ENCODE results near the gene TMEM132E.

GRCh38 chr17:34619687-34620217 is 40.4 kb downstream of the TMEM132E start:
- TF ChIP-seq CTCF (IDR thresholded peaks at IDR 0.05) (no peak), EP300 (IDR thresholded peaks at IDR 0.05) (no peak), POLR2A (IDR thresholded peaks at IDR 0.05) (no peak), POLR2AphosphoS5 (IDR thresholded peaks at IDR 0.05) (no peak)

Data from suprapubic skin (tissue), 4 donors.